Liver (tissue), 9 donors: ENCODE results near the gene SCAMP1. TPM values are rescaled to one million over a fixed set of nuclear protein-coding genes. Genes with fewer than 3 reads are reported as not detected.

Experiments
- DNase-seq: peaks from one replicate; pipeline ENCODE4 v3.0.0-alpha.2; 2017; ENCODE audit warnings: low spot score
- H3K27ac ChIP-seq, 2 donors: one replicate each; pipeline ENCODE4 v1.7.0; 2013; ENCODE audit warnings: inconsistent platforms in 2 of 2, low read length in 2 of 2, control low read depth in 1 of 2, low read depth in 1 of 2, mild to moderate bottlenecking in 1 of 2
- H3K27me3 ChIP-seq, 4 donors: one replicate each; pipeline versions ENCODE4 v1.6.1 to v1.7.0; 2013; ENCODE audit warnings: low read length in 3 of 4, inconsistent platforms in 1 of 4, mild to moderate bottlenecking in 1 of 4, moderate library complexity in 1 of 4; ENCODE audit not compliant: control insufficient read depth in 4 of 4, insufficient read depth in 4 of 4
- H3K36me3 ChIP-seq, 4 donors: one replicate each; pipeline versions ENCODE4 v1.6.1 to v1.7.0; 2013; ENCODE audit warnings: low read length in 3 of 4, mild to moderate bottlenecking in 3 of 4, low read depth in 1 of 4, moderate library complexity in 1 of 4; ENCODE audit not compliant: control insufficient read depth in 4 of 4, insufficient read depth in 3 of 4
- H3K4me1 ChIP-seq, 4 donors: one replicate each; pipeline versions ENCODE4 v1.6.1 to v1.7.0; 2013; ENCODE audit warnings: low read length in 3 of 4, mild to moderate bottlenecking in 3 of 4, moderate library complexity in 1 of 4; ENCODE audit not compliant: control insufficient read depth in 4 of 4, insufficient read depth in 4 of 4
- H3K4me3 ChIP-seq, 3 donors: one replicate each; pipeline versions ENCODE4 v1.6.1 to v1.7.0; 2013; ENCODE audit warnings: low read length in 3 of 3, control low read depth in 1 of 3, low read depth in 1 of 3, mild to moderate bottlenecking in 1 of 3
- H3K9ac ChIP-seq, 2 donors: one replicate each; pipeline ENCODE4 v1.7.0; 2013; ENCODE audit warnings: low read length in 2 of 2, mild to moderate bottlenecking in 2 of 2, moderate library complexity in 2 of 2, control low read depth in 1 of 2, low read depth in 1 of 2
- H3K9me3 ChIP-seq, 4 donors: one replicate each; pipeline versions ENCODE4 v1.6.1 to v1.7.0; 2013; ENCODE audit warnings: low read length in 3 of 4; ENCODE audit not compliant: control insufficient read depth in 4 of 4
- ATF3 ChIP-seq: IDR thresholded peaks from 2 replicates; pipeline ENCODE4 v1.6.1; 2016; ENCODE audit warnings: antibody characterized with exemption
- CTCF ChIP-seq: fragments of 150-350 bp; IDR thresholded peaks from 2 replicates; pipeline ENCODE4 v1.5.1; 2017; ENCODE audit warnings: improper control_type of control experiment, low read depth, low read length; ENCODE audit not compliant: missing input control
- EGR1 ChIP-seq, 2 donors: IDR thresholded peaks; 2 replicates each; pipeline ENCODE4 v1.6.1; 2016 to 2018; ENCODE audit warnings: antibody characterized with exemption in 2 of 2, low read depth in 2 of 2
- FOXA1 ChIP-seq: IDR thresholded peaks from 2 replicates; pipeline ENCODE4 v1.6.1; 2016; ENCODE audit warnings: antibody characterized with exemption
- FOXA2 ChIP-seq: IDR thresholded peaks from 2 replicates; pipeline ENCODE4 v1.6.1; 2016; ENCODE audit warnings: antibody characterized with exemption
- GABPA ChIP-seq, 2 donors: IDR thresholded peaks in 1 of 2; conservative IDR thresholded peaks in 1 of 2; 2 replicates each; pipeline ENCODE4 v1.6.1; 2016; ENCODE audit warnings: antibody characterized with exemption in 2 of 2, mild to moderate bottlenecking in 1 of 2, moderate library complexity in 1 of 2
- HNF4A ChIP-seq, 2 donors: conservative IDR thresholded peaks; 2 replicates each; pipeline ENCODE4 v1.6.1; 2016; ENCODE audit warnings: antibody characterized with exemption in 2 of 2, mild to moderate bottlenecking in 2 of 2
- HNF4G ChIP-seq: IDR thresholded peaks from 2 replicates; pipeline ENCODE4 v1.6.1; 2016; ENCODE audit warnings: antibody characterized with exemption
- JUND ChIP-seq, 2 donors: IDR thresholded peaks; 2 replicates each; pipeline ENCODE4 v1.6.1; 2016; ENCODE audit warnings: antibody characterized with exemption in 2 of 2
- MAX ChIP-seq: IDR thresholded peaks from 2 replicates; pipeline ENCODE4 v1.6.1; 2016; ENCODE audit warnings: antibody characterized with exemption
- NR2F2 ChIP-seq: IDR thresholded peaks from 2 replicates; pipeline ENCODE4 v1.6.1; 2016; ENCODE audit warnings: antibody characterized with exemption
- RXRA ChIP-seq, 2 donors: IDR thresholded peaks; 2 replicates each; pipeline ENCODE4 v1.6.1; 2017 to 2018; ENCODE audit warnings: antibody characterized with exemption in 2 of 2, mild to moderate bottlenecking in 1 of 2
- TAF1 ChIP-seq: conservative IDR thresholded peaks from 2 replicates; pipeline ENCODE4 v1.6.1; 2016; ENCODE audit warnings: antibody characterized with exemption, mild to moderate bottlenecking
- YY1 ChIP-seq: IDR thresholded peaks from 2 replicates; pipeline ENCODE4 v1.6.1; 2016; ENCODE audit warnings: antibody characterized with exemption, mild to moderate bottlenecking
- whole genome bisulfite sequencing: extraction: QIAGEN DNeasy Blood & Tissue Kit; methylation state at CpG from one replicate; pipeline ENCODE4 v1.1.7; 2013; 5-methylcytosine and 5-hydroxymethylcytosine counted together
- polyA plus RNA-seq, 2 donors: library from polyadenylated mRNA; stranded (reverse) in 1 of 2; unstranded in 1 of 2; fragments of 200-250 nt in 1 of 2; fragments of >200 nt in 1 of 2; fragmentation: Nextera tagmentation in 1 of 2; extraction: Ambion mirVana in 1 of 2; gene quantifications; one replicate each; pipeline versions ENCODE4 v1.2.1 to v1.2.3, GENCODE V29; 2013 to 2015
- total RNA-seq, 2 donors: library from RNA; depleted of rRNA; stranded (reverse); fragments of >200 nt; gene quantifications; one replicate each; pipeline ENCODE4 v1.2.3, GENCODE V29; 2014
- donor health status: healthy.
- donor health status: healthy.
- donor health status: healthy.
- donor health status: healthy.
- donor health status: healthy.

SCAMP1 gene
- total and polyA plus RNA-seq, 4 donors, result 5.9 to 15.0 (median 9.0) TPM

- H3K9ac ChIP-seq, result no peak overlapping the region
- no peak for DNase-seq
- H3K27ac ChIP-seq, result no peak overlapping the region
- no peaks in the 10 kb centered on the region for H3K27me3 ChIP-seq
- H3K4me3 ChIP-seq, result no peak overlapping the region
- peaks cover 2 to 10% (median 9%) of the 10 kb centered on the region in 4 donors for H3K36me3 ChIP-seq
- H3K9me3 ChIP-seq, result no peaks in the 10 kb centered on the region
- H3K4me1 ChIP-seq, result no peaks in the 10 kb centered on the region
- TF ChIP-seq CTCF, result no peak
- TF ChIP-seq YY1, result peak; percentile 34
- peak in 1 of 2 donors; percentile 26 for TF ChIP-seq RXRA (IDR thresholded peaks at IDR 0.05)
- peak; percentile 56 for TF ChIP-seq FOXA1
- no peak for TF ChIP-seq GABPA (IDR thresholded peaks at IDR 0.05 in 1 of 2, conservative IDR thresholded peaks at IDR 0.05 in 1 of 2)
- TF ChIP-seq HNF4A (conservative IDR thresholded peaks at IDR 0.05), result peak in 1 of 2 donors; percentile 22
- peak; percentile 88 for TF ChIP-seq FOXA2
Observed at GRCh38 chr5:78420548-78420947, 60.1 kb downstream of the SCAMP1 start.

- DNase-seq, result no peak
- TF ChIP-seq RXRA (IDR thresholded peaks at IDR 0.05) (no peak), YY1 (no peak), GABPA (IDR thresholded peaks at IDR 0.05 in 1 of 2, conservative IDR thresholded peaks at IDR 0.05 in 1 of 2) (no peak), TAF1 (no peak), FOXA2 (no peak), ATF3 (no peak), EGR1 (IDR thresholded peaks at IDR 0.05; ENCODE audit: low read depth in 2 of 2) (no peak), JUND (IDR thresholded peaks at IDR 0.05) (no peak), FOXA1 (no peak), NR2F2 (no peak), CTCF (no peak), MAX (no peak), HNF4G (no peak)
- WGBS, result 95% methylated on average over 3 of the region's 3 CpGs
- Histone ChIP-seq H3K4me1 (no peaks in the 10 kb centered on the region), H3K4me3 (no peak overlapping the region), H3K36me3 (peaks cover 0 to 7% (median 0%) of the 10 kb centered on the region in 4 donors), H3K9me3 (no peaks in the 10 kb centered on the region), H3K27me3 (no peaks in the 10 kb centered on the region), H3K27ac (no peak overlapping the region), H3K9ac (no peak overlapping the region)
Observed at GRCh38 chr5:78424665-78425064, 64.2 kb downstream of the SCAMP1 start.
